Erythroblast (primary cell): ENCODE results near the gene SPATS2L.

Source experiments
- DNase-seq, 2 experiments: peaks; one replicate each; lab custom pipeline; 2025; lab: John Stamatoyannopoulos, UW
- GATA1 ChIP-seq: IDR thresholded peaks from 2 replicates; pipeline ENCODE4 v1.6.1; 2011; ENCODE audit warnings: low read depth, mild to moderate bottlenecking, control low read depth, low read length, moderate library complexity
- POLR2A ChIP-seq: IDR thresholded peaks from 2 replicates; pipeline ENCODE4 v1.6.1; 2011; ENCODE audit warnings: mild to moderate bottlenecking, low read length

Gene SPATS2L

GRCh38 chr2:200301953-200302858, 4.3 kb upstream of the SPATS2L start:
- TF ChIP-seq GATA1 (no peak), POLR2A (no peak)
- DNase-seq: no peak

- no peak for TF ChIP-seq GATA1
- no peak for DNase-seq
Measured at GRCh38 chr2:200302940-200303727, 3.4 kb upstream of the SPATS2L start.

- DNase-seq: peak; percentile 20 to 31
- no peak for TF ChIP-seq POLR2A
- no peak for TF ChIP-seq GATA1
Measured at GRCh38 chr2:200305797-200306195, 697 bp upstream of the SPATS2L start.

- DNase-seq: peak; percentile 33 to 45
- TF ChIP-seq POLR2A (no peak), GATA1 (no peak)
Measured at GRCh38 chr2:200306931-200307723, 634 bp downstream of the SPATS2L start.

GRCh38 chr2:200307724-200308545, 1.4 kb downstream of the SPATS2L start:
- DNase-seq: peak in 1 of 2 experiments; percentile 13
- TF ChIP-seq POLR2A: no peak
- no peak for TF ChIP-seq GATA1

GRCh38 chr2:200308546-200309295, 2.2 kb downstream of the SPATS2L start:
- DNase-seq: no peak
- TF ChIP-seq GATA1: no peak

GRCh38 chr2:200309296-200310049, 3.0 kb downstream of the SPATS2L start:
- no peak for TF ChIP-seq POLR2A

GRCh38 chr2:200310545-200310971, 4.1 kb downstream of the SPATS2L start:
- DNase-seq: no peak
- TF ChIP-seq POLR2A (no peak), GATA1 (no peak)

More at GRCh38 chr2:200309296-200310049, 3.0 kb downstream of the SPATS2L start:
- DNase-seq: no peak

- no peak for DNase-seq
- TF ChIP-seq GATA1: no peak
- no peak for TF ChIP-seq POLR2A
Measured at GRCh38 chr2:200311139-200311538, 4.6 kb downstream of the SPATS2L start.

- TF ChIP-seq POLR2A (no peak), GATA1 (no peak)
- DNase-seq: no peak
Measured at GRCh38 chr2:200314976-200315567, 8.6 kb downstream of the SPATS2L start.

GRCh38 chr2:200317975-200318374, 11.5 kb downstream of the SPATS2L start:
- TF ChIP-seq POLR2A (no peak), GATA1 (no peak)
- DNase-seq: no peak
